T-helper 9 cell (primary cell): ENCODE measurements around the gene PLAAT2.

Experiments
- DNase-seq: peaks from one replicate; pipeline ENCODE4 v3.0.0-alpha.2; 2020

PLAAT2 gene

DNA sequence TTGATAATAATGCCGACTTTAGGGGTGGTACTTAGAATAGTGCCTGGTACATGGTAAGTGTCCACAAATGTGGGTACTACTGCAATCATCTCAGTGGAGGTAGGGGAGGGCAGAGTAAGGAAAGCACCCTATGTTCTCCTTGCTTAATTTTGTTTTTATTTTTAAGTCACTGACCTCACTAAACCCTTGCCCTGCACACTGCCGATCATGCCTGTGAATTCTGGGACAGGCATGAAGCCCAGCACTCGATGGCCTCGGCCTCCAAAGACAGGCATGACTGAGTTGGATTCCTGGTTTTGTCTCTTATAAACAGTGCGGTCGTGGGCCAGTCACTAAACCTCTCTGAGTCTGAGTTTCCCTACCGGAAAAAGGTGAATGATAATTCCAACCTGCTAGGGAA, 50.4 kb downstream of the PLAAT2 start:
- DNase-seq = no peak

DNA sequence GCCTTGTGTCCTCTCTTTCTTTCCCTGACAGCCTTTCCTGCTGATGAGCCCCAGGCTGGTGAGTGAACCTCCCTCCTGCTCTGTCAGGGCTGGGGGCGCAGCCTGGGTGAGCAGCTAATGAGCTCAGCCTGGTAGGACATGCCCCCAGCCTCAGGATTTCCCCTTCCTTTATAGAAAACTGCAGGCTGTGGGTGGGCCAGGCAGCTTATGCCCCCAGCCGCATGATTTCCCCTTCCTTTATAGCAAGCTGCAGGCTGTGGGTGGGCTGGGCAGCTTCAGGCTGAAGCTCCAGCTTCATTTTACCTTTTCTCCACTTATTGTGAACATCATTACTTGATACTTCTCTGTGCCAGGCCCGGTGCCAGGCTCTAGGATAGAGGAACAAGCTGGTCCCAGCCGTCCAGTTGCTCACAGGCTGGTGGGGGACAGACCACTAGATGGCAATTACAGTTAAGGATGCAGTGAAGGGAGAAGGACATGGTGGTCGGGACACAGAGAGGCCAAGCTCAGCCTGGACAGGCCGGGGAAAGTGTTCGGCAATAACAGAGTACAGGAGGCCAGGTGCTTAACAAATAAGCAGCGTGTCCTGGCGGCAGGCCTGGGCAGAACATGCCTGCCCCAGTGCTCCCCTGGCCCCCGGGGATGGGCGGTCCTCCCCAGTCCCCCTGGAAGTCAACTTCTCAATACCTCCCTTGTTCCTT, 52.0 kb downstream of the PLAAT2 start:
- no peak for DNase-seq

DNA sequence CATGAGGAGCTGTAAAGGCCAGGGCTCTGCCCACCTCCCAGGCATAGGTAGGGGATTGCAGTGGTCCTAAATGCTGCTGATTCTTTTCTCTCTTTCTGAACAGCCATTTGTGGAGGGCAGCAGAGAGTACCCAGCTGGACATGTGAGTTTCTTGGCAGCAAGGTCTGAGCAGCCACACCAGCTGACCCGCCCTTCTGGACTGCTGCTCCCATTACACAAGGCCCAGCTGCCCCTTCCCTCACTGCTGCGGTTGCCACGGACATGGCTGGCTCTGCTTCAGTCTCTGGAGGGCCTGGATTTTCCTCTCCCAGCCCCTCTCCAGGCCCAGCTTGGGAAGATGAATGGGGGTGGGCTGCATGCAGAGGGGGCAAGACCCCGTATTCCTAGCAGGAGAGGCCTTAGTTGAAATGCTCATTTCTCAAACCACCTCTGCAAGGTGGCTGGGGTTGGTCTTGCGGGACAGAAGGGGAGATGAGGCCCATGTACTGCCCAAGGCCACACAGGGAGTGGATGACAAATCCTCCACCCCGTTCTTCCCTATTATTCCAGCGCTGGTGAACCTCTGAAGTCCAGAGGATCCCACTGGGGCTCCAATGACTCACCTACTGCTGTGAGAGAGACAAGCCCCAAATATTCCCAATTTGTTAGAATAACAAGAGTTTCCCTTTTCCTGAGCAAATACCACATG, 52.7 kb downstream of the PLAAT2 start:
- DNase-seq = no peak

DNA sequence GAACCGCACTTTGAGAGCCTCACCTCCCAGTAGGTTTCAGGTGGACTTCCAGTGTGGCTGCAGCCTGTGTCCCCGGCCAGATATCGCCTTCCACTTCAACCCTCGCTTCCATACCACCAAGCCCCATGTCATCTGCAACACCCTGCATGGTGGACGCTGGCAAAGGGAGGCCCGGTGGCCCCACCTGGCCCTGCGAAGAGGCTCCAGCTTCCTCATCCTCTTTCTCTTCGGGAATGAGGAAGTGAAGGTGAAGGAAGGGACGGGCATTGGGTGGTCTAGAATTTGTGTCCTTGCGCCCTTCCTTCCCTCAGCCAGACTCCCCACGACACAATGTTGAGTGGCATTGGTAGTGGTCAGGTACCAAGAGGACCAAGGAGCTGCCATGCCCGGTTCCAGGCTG, 54.4 kb downstream of the PLAAT2 start:
- DNase-seq = no peak

GRCh38 chr11:63508009-63508408, 55.2 kb downstream of the PLAAT2 start:
- DNase-seq = no peak

DNA sequence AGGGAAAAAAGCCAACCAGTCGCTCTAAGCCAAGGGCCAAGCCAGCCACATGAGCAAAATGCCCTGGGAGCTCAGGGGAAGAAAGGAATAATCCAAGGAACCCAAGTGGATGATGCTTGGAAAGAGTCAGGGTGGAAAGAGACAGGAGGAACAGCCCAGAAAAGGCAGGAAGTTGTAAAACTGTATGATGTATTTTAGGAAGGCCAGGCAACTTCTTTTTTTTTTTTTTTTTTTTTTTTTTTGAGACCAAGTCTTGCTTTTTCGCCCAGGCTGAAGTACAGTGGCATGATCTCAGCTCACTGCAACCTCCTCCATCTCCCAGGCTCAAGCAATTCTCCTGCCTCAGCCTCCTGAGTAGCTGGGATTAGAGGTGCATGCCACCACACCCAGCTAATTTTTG, 55.7 kb downstream of the PLAAT2 start:
- DNase-seq = no peak

DNA sequence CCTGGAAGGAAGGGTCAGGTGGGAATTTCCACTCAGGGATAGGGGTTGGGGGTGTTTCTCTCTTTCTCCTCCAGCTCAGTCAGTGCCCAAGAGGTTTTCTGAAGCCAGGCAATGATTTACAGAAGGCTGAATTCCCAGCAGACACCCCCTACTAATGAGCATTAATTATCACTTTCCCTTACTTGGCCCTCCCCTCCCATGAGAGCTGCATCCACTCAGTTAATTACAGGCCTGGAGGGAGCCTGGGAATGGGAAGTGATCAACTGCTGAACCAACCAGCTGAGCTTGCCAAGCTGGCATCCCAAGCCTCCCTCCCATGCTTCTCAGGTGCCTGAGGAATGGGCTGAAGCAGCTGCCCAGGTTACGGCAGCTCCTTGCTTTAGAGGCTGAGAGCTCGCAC, 56.3 kb downstream of the PLAAT2 start:
- DNase-seq = no peak

- DNase-seq = no peak
Observed at GRCh38 chr11:63505857-63506528, 57.2 kb downstream of the PLAAT2 start, which contains the start of gene LGALS12. Gene LGALS12, plus strand, starts transcription at chr11:63506084. Its CDS starts 375 bp downstream, at chr11:63506459.

- no peak for DNase-seq
Observed at GRCh38 chr11:63504933-63505586, 58.1 kb downstream of the PLAAT2 start.

DNA sequence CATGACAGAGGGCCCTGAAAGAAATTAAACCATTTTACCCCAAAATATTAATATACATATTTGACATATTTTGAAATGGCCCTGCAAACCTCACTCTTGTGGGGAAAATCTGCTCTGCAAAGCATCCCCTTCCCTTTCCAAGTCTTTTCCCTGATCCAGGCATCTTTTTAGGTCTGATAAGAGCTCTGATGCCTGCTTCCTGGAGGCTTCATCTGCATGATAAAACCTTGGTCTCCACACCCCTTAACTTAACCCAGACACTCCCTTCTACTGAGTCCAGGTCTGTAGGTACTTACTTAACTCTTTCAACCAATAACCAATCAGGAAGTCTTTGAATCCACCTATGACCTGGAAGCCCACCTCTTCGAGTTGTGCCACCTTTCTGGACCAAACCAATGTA, 59.1 kb downstream of the PLAAT2 start:
- no peak for DNase-seq

GRCh38 chr11:63503492-63503891, 59.7 kb downstream of the PLAAT2 start:
- DNase-seq = no peak
